ENCODE measurements around the gene LRRC2.
"Not testable (repeated sequence)": the region's sequence is repeated elsewhere in the genome, so short reads cannot be mapped to it uniquely, and the experiment has no call there.

LRRC2 gene

DNA sequence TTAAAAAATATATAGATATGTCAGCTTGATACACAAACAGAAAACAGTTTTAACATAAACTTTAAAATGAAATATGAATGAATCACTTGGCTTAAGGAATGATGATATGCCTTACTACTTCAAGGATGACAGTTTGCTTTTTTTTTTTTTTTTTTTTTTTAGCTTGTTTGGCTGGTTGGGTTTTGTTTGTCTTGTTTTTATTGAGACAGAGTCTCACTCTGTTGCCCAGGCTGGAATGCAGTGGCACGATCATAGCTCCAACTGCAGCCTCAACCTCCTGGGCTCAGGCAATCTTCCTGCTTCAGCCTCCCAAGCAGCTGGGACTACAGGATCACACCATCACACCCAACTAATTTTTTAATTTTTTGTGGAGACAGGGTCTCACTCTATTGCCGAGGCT is 14.5 kb downstream of the LRRC2 start:
- DNase-seq = no peak

DNA sequence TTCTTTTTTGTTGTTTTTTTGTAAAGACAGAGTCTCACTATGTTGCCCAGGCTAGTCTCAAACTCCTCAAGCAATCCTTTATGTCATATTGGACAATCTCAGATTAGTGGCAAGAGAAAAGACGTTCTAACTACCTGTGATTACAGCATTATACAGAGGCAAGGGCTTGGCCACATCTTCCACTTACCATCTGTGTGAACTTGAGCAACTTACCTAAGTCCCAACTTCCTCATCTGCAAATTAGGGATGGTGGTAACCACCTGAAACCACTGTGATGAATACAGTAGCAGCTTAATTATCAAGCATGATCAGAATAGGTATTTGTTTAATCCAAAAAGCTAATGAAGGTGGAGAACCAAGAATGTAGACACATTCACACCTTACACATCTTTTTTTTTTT is 16.1 kb downstream of the LRRC2 start:
- no peak for DNase-seq

GRCh38 chr3:46549408-46549904 is 16.6 kb downstream of the LRRC2 start:
- no peak for DNase-seq

- not testable (repeated sequence) for DNase-seq
Measured at GRCh38 chr3:46548611-46549010, 17.5 kb downstream of the LRRC2 start.

DNA sequence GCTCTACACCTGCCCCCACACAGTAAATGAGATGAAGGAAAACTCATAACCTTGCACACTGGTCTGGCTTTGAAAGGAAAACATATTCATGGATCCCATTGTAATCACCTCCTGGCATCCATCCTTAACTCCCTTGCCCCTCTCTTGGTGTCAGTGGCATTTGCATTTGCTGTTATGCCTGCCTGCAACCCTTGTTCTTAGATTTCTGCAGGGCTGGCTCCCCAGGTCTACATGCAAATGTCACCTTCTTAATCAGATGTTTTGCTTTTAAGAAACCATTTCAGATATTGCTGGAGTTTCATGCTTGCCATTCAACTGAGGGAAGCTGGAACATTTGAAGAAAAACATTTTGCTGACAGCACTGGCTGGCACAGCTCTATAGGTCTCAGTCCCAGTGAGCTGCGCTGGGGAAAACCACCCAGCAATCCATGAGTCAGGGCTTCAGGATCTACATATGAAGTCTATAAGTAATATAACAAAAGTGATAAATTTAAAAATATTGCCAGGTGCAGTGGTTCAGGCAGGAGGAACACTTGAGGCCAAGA is 19.1 kb downstream of the LRRC2 start:
- peak; percentile 13 for DNase-seq

- DNase-seq = no peak
Measured at GRCh38 chr3:46545818-46546630, 20.1 kb downstream of the LRRC2 start.

GRCh38 chr3:46544771-46545503 is 21.2 kb downstream of the LRRC2 start:
- DNase-seq = no peak

DNA sequence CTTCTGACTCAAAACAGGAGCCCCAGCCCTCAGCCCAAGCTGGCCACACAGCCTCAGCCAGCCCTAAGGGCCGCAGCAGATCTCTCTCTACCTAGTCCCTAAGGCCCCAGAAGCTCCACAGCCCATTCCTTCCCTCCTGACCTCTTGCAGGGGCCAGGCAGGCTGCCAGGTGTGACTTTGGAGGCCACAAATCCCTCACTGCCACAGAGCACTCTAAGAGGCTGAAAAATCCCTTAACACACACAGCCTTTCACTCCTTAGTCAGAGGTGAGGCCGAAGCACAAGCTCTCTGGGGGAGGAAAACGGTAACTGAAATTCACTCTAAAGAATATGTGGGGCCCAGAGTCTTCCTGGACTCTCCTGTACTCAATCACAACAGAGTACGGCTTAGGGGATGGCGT is 23.3 kb downstream of the LRRC2 start:
- peak; percentile 17 for DNase-seq

DNA sequence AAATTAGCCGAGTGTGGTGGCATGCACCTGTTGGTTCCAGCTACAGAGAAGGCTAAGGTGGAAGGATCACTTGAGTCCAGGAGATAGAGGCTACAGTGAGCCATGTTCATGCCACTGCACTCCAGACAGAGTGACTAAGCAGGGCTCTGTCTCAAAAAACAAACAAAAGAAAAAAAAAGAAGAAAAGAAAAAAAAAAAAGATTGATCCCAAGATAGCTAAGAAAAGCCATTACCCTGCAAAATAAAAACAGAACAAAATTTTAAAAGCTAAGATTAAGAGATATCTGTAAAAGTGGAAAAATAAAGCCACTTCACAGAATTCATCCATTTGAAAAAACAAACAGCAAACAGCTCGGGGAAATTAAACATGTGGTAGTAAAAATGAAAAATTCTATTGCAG is 23.8 kb downstream of the LRRC2 start:
- no peak for DNase-seq

DNA sequence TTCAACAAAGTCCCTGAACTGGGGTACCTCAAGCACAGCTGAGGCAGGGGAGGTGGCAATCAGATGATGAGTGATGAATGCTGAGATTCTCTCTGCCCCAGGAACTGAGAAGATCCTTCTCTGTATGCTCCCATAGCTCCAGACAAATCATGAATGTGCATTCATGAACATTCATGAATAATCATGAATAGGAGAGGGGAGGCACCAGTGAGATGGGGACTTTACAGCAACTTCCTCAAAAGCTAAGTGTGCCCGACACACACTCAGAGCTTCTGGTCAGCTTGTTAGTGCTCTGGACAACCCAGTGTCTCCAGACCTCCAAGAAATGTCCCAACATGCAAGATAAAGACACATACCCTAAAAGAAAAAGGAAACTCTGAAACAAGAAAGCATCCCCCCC is 24.3 kb downstream of the LRRC2 start:
- no peak for DNase-seq

DNA sequence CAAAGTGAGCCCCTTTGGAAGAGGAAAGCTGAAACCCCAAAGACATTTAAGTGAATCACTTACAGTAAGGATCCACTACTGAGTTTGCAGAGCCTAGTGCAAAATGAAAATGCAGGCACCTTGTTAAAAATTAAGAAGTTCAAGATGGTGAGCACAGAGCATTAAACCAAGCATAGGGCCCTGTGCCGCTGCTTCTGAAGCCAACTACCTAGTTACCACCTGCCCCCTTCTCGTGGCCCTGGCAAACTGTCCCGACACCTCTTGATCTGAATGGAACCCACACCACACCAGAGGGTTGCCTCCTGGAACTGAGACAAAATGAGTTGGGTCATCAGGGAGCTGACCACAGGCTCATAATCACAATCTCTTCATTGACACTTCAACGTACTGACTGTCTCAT is 25.6 kb downstream of the LRRC2 start:
- no peak for DNase-seq

- no peak for DNase-seq
Measured at GRCh38 chr3:46539443-46540005, 26.6 kb downstream of the LRRC2 start.

- DNase-seq = no peak
Measured at GRCh38 chr3:46538803-46539442, 27.2 kb downstream of the LRRC2 start.

- not testable (repeated sequence) for DNase-seq
Measured at GRCh38 chr3:46538425-46538802, 27.7 kb downstream of the LRRC2 start.

DNA sequence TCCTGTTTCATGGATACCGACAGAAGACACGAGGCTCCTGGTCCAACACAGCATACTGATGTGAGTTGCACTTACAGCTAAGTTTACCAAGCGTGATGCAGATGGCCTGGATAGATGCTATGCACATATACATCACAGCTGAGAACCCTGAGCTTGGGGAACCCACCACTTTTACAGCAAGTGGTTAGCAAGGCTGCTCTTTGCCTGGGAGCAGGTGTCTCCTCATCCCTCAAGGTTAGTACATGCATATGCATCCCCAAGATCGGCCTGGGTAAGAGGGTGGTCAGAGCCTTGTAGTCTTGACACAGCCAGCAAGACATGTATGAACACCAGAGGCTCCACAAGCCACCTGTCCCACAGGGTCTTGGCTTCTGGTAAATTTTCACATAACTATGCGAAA is 28.3 kb downstream of the LRRC2 start:
- no peak for DNase-seq

- DNase-seq = no peak
Measured at GRCh38 chr3:46537316-46537715, 28.8 kb downstream of the LRRC2 start.

DNA sequence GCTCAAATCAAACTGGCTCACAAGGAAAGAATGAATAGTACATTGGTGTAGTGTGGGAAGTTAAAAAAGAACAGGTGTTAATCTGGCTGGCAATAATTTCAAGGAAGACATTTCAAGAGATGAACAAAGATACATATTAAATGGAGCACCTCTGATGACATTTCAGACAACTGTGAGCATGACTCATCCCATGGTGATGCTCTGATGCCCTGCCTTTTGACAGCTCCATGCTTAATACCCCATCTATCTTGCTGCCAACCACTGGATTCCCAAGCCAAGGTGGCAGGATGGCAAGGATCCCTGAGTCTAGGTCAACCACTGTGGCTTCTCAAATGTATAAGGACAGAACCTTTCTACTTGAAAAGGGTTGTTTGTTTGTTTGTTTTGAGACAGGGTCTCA is 29.3 kb downstream of the LRRC2 start:
- DNase-seq = no peak

DNA sequence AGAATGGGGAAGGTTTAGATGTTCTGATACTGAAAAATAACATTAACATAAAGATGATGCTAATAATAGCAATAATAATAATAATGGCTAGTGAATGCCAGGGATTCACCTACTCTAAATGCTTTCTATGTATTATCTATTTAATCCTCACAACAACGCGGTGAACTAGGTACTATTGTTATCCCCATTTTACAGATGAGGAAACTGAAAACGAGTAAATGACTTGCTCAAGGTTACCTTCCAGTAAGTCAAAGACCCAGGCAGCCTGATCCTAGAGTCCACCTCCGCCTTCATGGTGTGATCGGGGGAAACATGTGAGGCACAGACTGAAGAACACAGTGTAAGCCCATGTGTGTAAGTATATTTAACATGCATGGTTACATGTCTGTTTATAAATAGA is 30.4 kb downstream of the LRRC2 start:
- no peak for DNase-seq

DNA sequence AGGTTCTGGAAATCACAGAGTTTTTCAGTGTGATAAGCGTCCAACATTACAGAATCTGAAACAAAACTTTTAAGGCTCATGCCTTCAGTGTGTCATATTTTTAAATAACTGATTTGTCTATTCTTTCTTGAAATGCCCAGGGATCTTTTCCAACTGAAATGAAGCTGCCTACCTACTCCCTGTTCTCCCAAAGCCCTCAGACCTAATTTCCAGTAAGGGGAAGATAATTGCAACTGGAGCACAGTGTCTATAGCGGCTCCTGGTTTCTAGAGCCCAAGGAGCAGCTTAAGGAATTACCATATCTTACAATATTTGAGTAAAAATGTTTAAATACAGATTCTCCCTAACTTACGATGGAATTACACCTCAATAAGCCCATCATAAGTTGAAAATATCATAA is 33.0 kb downstream of the LRRC2 start:
- no peak for DNase-seq

GRCh38 chr3:46527239-46527638 is 38.9 kb downstream of the LRRC2 start:
- no peak for DNase-seq

GRCh38 chr3:46524832-46525231 is 41.3 kb downstream of the LRRC2 start:
- DNase-seq = no peak

DNA sequence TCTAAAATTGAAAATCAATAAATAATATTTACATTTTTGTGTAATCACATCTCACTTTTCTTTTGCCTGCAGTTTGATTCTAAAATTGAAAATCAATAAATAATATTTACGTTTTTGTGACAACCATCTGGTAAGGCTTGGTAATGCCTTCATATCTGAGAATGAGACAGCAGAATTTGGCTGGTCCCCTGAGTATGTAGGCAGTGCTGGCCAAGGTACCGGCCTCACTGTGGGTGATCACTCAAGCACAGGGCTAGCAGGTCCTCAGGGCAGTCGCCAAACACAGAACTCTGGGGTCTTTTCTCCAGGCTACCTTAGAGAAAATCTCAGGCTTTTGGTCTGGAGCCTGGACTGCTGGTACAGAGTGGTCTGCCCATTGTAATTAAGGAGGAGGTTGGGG is 42.1 kb downstream of the LRRC2 start:
- DNase-seq = no peak

- DNase-seq = no peak
Measured at GRCh38 chr3:46523556-46523955, 42.5 kb downstream of the LRRC2 start.

Measured in NCI-H82 (cell line).